Immature natural killer cell (primary cell): ENCODE data around the gene RAB40A. TPM values are rescaled to one million over a fixed set of nuclear protein-coding genes. Genes with fewer than 3 reads are reported as not detected.
A peak's percentile ranks its signal among the peaks of the same experiment; 100 is the strongest.

Source experiments
- DNase-seq, 3 donors: peaks; one replicate each; pipeline ENCODE4 v3.0.0; 2022; ENCODE audit warnings: mixed read lengths in 1 of 3
- H3K27ac Mint-ChIP-seq, 6 donors: one replicate each; pipeline ENCODE4 v1.8.0; 2020; ENCODE audit warnings: mixed read lengths in 6 of 6, mild to moderate bottlenecking in 5 of 6, inconsistent platforms in 4 of 6, moderate library complexity in 3 of 6
- H3K27me3 Mint-ChIP-seq, 3 donors: one replicate each; pipeline ENCODE4 v1.8.0; 2020 to 2021; ENCODE audit warnings: low read depth in 3 of 3, mild to moderate bottlenecking in 3 of 3, mixed read lengths in 3 of 3, moderate library complexity in 3 of 3, inconsistent platforms in 1 of 3
- H3K36me3 Mint-ChIP-seq, 3 donors: one replicate each; pipeline ENCODE4 v1.8.0; 2020; ENCODE audit warnings: mixed read lengths in 3 of 3, inconsistent platforms in 2 of 3, mild to moderate bottlenecking in 2 of 3
- H3K4me1 Mint-ChIP-seq, 2 donors: one replicate each; pipeline ENCODE4 v1.8.0; 2020; ENCODE audit warnings: inconsistent platforms in 2 of 2, mild to moderate bottlenecking in 2 of 2, mixed read lengths in 2 of 2, moderate library complexity in 1 of 2
- H3K4me3 Mint-ChIP-seq, 5 donors: one replicate each; pipeline ENCODE4 v1.8.0; 2020; ENCODE audit warnings: mild to moderate bottlenecking in 5 of 5, mixed read lengths in 5 of 5, inconsistent platforms in 3 of 5, moderate library complexity in 3 of 5
- H3K9me3 Mint-ChIP-seq, 6 donors: one replicate each; pipeline ENCODE4 v1.8.0; 2020; ENCODE audit warnings: mild to moderate bottlenecking in 6 of 6, mixed read lengths in 6 of 6, inconsistent platforms in 4 of 6, moderate library complexity in 3 of 6
- polyA plus RNA-seq, 3 donors: library from polyadenylated mRNA; unstranded; fragments of 300-500 nt; fragmentation: Illumina TruSeq; gene quantifications; one replicate each; pipeline ENCODE4 v1.2.3, GENCODE V29; 2021

RAB40A gene, protein sequence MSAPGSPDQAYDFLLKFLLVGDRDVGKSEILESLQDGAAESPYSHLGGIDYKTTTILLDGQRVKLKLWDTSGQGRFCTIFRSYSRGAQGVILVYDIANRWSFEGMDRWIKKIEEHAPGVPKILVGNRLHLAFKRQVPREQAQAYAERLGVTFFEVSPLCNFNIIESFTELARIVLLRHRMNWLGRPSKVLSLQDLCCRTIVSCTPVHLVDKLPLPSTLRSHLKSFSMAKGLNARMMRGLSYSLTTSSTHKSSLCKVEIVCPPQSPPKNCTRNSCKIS
- polyA plus RNA-seq, result not detected

DNA sequence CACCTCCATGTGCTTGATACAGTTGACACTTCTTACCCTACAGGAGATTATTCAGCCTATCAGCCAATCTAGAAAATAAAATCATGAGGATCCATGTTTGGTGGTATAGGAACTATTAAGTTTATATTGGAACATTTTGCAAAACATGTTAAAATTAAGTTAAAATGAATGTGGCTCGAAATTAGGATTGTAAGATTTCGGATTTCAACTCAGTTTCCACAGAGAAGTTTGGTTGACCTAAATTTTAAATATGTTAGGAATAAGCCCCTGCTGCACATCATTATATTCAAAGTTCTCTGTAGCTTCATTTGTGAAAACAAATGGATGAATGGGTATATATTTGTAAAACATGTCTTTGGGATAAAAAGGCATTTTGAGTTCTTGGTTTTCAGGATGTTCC, at the start of gene RAB40A:
Gene RAB40A (minus strand): TSS at position 101 of the 400 bp plus-strand sequence. CDS start 18,733 bp downstream, outside the sequence.
- H3K4me1 Mint-ChIP-seq, result no peaks in the 10 kb centered on the region
- H3K27ac Mint-ChIP-seq, result no peak within 1 kb of the TSS
- DNase-seq, result no peak
- no peaks in the 10 kb centered on the region for H3K9me3 Mint-ChIP-seq
- peaks cover 0 to 3% (median 0%) of the 10 kb centered on the region in 3 donors for H3K27me3 Mint-ChIP-seq
- no peak within 1 kb of the TSS for H3K4me3 Mint-ChIP-seq
- H3K36me3 Mint-ChIP-seq, result no peaks in the 10 kb centered on the region

DNA sequence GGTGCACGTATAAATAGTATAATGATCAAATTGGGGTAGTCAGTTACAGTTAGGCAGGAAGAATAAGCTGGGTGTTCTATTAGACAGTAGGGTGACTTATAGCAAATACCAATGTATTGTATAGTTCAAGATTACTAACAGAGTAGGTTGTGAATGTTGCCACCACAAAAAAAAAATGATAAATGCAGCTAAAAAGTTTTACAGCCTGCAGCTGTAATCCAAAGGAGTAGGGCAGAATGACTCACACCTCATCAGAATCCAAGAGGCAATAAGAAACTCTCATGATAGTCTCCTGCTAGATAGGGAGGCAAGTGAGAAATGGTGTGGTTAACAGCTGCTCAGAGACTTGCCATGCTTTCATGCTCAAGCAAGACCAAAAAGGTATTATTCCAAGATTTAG, 46.5 kb upstream of the RAB40A start:
- DNase-seq, result no peak
- no peaks in the 10 kb centered on the region for H3K9me3 Mint-ChIP-seq
- no peak overlapping the region for H3K4me3 Mint-ChIP-seq
- no peak overlapping the region for H3K27ac Mint-ChIP-seq
- H3K36me3 Mint-ChIP-seq, result no peaks in the 10 kb centered on the region
- no peaks in the 10 kb centered on the region for H3K4me1 Mint-ChIP-seq
- H3K27me3 Mint-ChIP-seq, result peaks cover 0 to 8% (median 1%) of the 10 kb centered on the region in 3 donors

DNA sequence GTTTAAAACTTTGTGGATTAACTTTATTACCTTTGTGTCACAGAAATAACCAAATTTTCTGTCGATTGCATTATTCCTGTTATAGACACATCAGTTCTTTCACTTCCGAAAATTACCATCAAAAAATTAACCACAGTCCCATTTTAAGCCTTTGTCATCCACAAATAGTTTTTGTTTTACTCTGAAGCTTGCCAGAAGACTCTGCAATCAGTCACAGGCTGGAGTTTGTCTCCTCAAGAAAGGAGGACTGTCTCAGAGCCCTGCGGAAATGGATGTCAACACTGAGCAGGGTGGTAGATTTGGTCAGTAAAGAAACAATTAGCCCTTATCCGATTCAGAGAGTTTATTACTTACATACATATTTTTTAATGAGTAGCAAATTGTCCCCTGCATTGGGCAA, 45.9 kb upstream of the RAB40A start:
- no peak for DNase-seq
- Mint-ChIP-seq H3K27ac (no peak overlapping the region), H3K4me3 (no peak overlapping the region), H3K9me3 (no peaks in the 10 kb centered on the region), H3K36me3 (no peaks in the 10 kb centered on the region), H3K27me3 (peaks cover 0 to 8% (median 1%) of the 10 kb centered on the region in 3 donors), H3K4me1 (no peaks in the 10 kb centered on the region)

DNA sequence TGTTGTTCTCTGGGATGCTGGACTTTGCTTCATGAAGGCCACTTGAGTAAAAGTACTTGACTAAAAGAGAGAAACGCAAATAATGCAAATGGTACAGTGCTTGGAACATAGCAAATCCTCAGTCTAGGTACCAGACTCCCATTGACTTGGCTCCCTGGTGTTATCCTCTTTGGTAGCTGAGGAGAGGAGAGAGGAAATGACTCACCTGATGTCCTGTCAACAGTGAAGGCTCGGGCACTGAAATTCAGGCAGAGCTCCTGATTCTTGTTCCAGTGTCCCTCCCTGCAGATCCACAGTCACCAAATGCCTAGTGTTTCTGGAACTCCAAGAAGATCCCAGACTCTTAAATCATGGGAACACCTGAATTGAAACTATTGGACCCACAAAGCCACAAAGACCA, 43.5 kb upstream of the RAB40A start:
- peaks cover 0 to 12% (median 1%) of the 10 kb centered on the region in 3 donors for H3K27me3 Mint-ChIP-seq

DNA sequence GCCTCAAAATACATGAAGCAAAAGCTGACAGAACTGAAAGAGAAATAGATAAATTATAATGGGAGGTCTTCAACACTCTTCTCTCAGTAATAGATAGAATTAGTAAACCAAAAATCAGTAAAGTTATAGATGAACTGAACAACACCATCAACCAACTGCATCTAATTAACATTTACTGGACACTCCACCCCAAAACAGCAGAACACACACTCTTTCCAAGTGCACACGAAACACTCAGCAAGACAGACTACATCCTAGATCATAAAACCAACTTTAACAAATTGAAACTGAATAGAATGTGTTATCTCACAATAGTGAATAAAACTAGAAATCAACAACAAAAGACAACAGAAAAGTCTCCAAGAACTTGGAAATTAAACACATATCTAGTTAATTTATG, 41.0 kb upstream of the RAB40A start:
- DNase-seq, result no peak
- no peaks in the 10 kb centered on the region for H3K36me3 Mint-ChIP-seq
- no peak overlapping the region for H3K27ac Mint-ChIP-seq
- no peaks in the 10 kb centered on the region for H3K9me3 Mint-ChIP-seq
- no peaks in the 10 kb centered on the region for H3K4me1 Mint-ChIP-seq
- no peak overlapping the region for H3K4me3 Mint-ChIP-seq
- peaks cover 0 to 21% (median 6%) of the 10 kb centered on the region in 3 donors for H3K27me3 Mint-ChIP-seq

More for the DNA sequence above, 43.5 kb upstream of the RAB40A start:
- Mint-ChIP-seq H3K36me3 (no peaks in the 10 kb centered on the region), H3K4me1 (no peaks in the 10 kb centered on the region), H3K27ac (no peak overlapping the region), H3K9me3 (no peaks in the 10 kb centered on the region), H3K4me3 (no peak overlapping the region)
- no peak for DNase-seq

DNA sequence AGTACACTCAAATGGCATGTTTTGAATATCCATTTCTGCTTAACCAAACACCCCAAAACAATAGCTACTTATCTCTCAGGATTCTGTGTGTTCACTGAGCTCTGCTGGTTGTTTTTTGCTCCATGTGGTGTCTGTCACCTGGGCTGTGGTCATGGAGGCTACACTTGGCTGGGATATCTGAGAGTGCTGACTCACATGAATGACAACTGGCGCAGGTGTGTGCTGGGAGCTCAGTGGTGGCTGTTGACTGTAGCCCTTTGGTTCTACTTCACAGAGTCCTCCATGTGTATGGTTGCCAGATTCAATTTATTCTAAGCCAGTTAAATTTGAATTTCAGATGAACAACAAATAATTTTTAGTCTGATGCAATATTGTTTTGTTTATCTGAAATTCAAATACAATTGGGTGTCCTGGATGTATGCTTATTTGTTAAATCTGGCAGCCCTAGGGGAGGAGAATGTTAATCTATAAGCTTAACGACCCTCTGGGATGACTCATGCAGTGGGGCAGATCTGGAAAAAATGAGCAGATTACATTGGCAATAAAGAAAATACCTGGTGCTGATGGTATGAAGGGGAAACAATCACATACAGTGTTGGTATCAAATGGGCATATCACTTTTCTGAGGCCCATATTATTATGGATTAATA, 37.8 kb upstream of the RAB40A start:
- Mint-ChIP-seq H3K4me3 (no peak overlapping the region), H3K9me3 (no peaks in the 10 kb centered on the region), H3K27ac (no peak overlapping the region), H3K27me3 (peaks cover 3 to 18% (median 6%) of the 10 kb centered on the region in 3 donors), H3K4me1 (peaks cover 6 to 10% of the 10 kb centered on the region in 2 donors), H3K36me3 (no peaks in the 10 kb centered on the region)
- no peak for DNase-seq

DNA sequence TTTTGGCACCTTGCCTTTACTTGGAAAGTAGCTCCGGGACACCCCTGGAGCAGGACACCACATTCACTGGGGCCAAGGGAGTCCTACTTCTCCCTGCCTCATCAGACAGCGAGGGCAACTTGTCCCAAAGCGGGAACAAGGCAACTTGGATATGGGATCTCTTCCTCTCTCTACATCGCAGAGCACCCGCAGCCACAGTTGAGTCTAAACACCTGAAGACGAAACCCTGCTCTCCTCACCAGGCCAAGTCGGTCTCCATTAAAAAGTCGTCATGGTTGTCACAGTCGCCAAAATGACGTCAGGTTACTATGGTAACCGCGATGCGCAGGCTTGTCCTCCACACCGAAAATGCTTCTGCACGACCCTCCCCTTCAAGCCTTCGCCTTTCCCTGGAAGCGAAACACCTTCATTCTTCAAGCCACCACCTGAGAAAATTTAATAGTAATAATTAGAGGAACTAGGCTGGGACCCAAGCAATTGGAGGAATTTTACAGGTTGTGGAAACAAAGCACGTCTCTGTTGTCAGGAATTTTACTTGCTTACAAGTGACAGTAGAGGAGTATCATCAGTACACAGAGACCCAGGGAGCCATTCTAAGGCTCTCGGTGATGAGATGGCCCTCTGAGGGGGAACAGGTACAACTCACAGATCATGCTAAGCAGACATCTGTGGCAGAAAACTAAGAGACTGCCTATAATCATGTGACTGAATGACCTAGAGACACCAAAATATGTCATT, 35.6 kb upstream of the RAB40A start:
- Mint-ChIP-seq H3K27ac (peak overlapping the region in 5 of 6 donors; percentile 19 to 83 (median 78)), H3K4me3 (peak overlapping the region; percentile 79 to 86 (median 82)), H3K36me3 (no peaks in the 10 kb centered on the region), H3K27me3 (peaks cover 3 to 18% (median 5%) of the 10 kb centered on the region in 3 donors), H3K9me3 (no peaks in the 10 kb centered on the region), H3K4me1 (peaks cover 6 to 10% of the 10 kb centered on the region in 2 donors)
- peak; percentile 28 to 54 (median 52) for DNase-seq

DNA sequence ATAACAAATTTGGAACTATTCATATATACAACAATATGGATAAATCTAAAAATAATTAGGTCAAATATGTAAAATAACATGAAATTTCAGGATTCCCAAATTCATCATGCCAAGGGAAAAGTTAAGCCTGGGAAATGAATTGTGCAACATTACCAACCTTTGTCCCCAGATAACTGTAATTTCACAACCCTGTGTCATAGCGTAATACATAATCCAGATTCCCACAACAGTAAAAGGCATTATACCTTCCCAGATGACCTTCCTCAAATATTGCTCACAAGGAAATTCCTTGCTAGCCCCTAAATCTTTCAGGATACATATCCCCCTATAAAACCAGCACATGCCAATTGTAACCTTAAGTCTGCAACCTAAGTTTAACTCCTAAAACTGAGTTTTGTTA, 32.9 kb upstream of the RAB40A start:
- H3K36me3 Mint-ChIP-seq, result no peaks in the 10 kb centered on the region
- no peak for DNase-seq
- no peak overlapping the region for H3K4me3 Mint-ChIP-seq
- H3K4me1 Mint-ChIP-seq, result peaks cover 6 to 10% of the 10 kb centered on the region in 2 donors
- H3K27ac Mint-ChIP-seq, result no peak overlapping the region
- H3K27me3 Mint-ChIP-seq, result peaks cover 3 to 11% (median 3%) of the 10 kb centered on the region in 3 donors
- H3K9me3 Mint-ChIP-seq, result no peaks in the 10 kb centered on the region

DNA sequence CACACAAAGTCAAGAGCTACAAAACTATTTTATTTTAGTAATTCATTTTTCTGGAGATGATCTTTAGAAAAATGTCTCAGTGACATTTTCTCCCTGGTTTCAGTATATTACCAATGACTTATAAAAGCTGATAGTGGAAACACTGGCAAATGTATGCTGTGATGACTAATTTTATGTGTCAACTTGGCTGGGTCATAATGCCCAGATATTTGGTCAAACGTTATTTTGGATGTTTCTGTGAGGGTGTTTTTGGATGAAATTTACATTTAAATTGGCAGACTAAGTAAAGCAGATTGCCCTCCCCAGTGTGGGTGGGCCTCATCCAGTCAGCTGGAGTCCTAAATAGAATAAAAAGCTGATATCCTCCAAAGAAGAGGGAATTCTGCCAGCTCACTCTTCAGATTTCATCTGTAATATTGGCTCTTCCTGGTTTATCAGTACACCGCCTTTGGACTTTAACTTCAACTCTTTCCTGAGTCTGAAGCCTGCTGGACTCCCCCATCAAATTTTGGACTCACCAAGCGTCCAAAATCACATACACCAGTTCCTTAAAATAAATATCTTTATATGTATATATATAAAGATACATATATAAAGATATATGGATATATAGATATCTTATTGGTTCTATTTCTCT, 31.2 kb upstream of the RAB40A start:
- no peak overlapping the region for H3K27ac Mint-ChIP-seq

DNA sequence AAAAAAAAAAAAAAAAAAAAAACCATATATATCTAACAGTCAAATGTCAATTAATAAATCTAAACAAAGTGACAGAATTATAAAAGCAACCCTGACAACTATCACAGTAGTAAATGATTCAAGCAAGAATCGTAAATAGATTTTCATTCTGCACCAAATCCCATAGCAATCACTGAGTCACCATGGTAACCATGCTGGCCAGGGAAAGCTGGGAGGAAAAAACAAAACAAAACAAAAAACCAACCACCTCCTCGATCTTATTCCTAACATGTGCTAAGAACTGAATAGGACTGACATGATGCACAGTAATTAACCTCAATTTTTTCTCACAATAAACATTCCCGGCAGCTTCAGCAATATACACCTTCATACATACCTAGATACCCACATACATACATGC, 30.6 kb upstream of the RAB40A start:
- H3K36me3 Mint-ChIP-seq, result no peaks in the 10 kb centered on the region
- H3K4me1 Mint-ChIP-seq, result peaks cover 5 to 8% of the 10 kb centered on the region in 2 donors
- no peak overlapping the region for H3K4me3 Mint-ChIP-seq
- no peak for DNase-seq
- no peaks in the 10 kb centered on the region for H3K9me3 Mint-ChIP-seq
- H3K27me3 Mint-ChIP-seq, result peaks cover 4 to 8% (median 5%) of the 10 kb centered on the region in 3 donors
- H3K27ac Mint-ChIP-seq, result no peak overlapping the region

More for the DNA sequence above, 31.2 kb upstream of the RAB40A start:
- H3K4me1 Mint-ChIP-seq, result peaks cover 6 to 10% of the 10 kb centered on the region in 2 donors
- DNase-seq, result no peak
- H3K27me3 Mint-ChIP-seq, result peaks cover 0 to 8% (median 3%) of the 10 kb centered on the region in 3 donors
- no peaks in the 10 kb centered on the region for H3K9me3 Mint-ChIP-seq
- H3K4me3 Mint-ChIP-seq, result no peak overlapping the region
- H3K36me3 Mint-ChIP-seq, result no peaks in the 10 kb centered on the region

DNA sequence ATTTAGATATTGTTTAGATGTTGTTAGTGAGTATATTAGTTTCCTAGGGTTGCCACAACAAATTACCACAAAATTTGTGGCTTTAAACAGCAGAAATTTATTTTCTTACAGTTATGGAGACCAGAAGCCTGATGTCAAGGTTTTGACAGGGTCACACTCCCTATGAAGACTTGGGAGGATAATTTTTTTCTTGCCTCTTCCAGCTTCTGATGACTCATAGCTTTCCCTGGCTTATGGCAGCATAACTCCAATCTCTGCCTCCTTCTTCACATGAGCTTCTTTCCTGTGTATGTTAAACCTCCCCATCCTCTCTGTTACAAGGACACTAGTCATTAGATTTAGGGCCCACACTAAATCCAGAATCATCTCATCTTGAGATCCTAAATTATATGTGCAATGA, 20.9 kb upstream of the RAB40A start:
- no peak for DNase-seq
- H3K27me3 Mint-ChIP-seq, result peaks cover 0 to 7% (median 3%) of the 10 kb centered on the region in 3 donors
- no peaks in the 10 kb centered on the region for H3K9me3 Mint-ChIP-seq
- no peak overlapping the region for H3K27ac Mint-ChIP-seq
- no peaks in the 10 kb centered on the region for H3K36me3 Mint-ChIP-seq
- no peaks in the 10 kb centered on the region for H3K4me1 Mint-ChIP-seq
- H3K4me3 Mint-ChIP-seq, result no peak overlapping the region

DNA sequence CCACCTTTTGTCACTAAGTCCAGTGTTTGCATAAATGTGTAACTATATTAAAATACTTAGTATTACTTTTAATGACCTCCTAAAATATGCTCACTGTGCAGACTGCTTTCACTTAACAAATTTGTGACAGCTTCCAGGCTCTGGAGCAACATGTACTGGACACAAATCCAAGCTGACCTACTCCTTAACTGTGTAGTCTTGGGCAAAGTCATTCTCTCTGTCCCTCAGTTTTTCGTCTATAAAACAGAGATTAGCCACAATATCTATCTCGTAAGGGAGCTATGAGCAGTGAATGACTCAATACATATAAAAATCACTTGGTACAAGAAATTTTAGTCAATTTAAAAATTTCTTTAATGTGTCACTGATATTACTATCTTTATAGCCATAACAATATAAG, 20.4 kb upstream of the RAB40A start:
- DNase-seq, result no peak
- no peak overlapping the region for H3K4me3 Mint-ChIP-seq
- H3K36me3 Mint-ChIP-seq, result no peaks in the 10 kb centered on the region
- no peaks in the 10 kb centered on the region for H3K4me1 Mint-ChIP-seq
- no peaks in the 10 kb centered on the region for H3K9me3 Mint-ChIP-seq
- no peak overlapping the region for H3K27ac Mint-ChIP-seq
- H3K27me3 Mint-ChIP-seq, result peaks cover 0 to 5% (median 2%) of the 10 kb centered on the region in 3 donors

DNA sequence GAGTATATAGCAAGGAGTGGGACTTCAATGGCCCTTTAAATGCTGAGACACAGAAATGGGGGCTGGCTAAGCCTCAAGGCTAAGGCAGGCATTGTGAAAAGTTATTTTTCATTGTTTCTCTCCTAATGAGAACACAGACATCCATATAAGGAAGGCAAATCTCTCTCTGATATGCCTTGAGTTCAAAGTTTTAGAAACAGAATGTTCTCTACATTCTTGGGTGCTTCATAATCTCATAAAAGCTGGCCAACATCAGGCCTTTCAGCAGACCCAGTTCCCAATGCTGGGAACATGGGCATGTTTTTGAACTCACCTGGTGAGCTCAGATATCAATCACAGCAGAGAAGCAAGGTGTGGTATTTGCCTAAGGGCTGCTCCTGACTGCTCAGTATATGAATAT, 19.4 kb upstream of the RAB40A start:
- Mint-ChIP-seq H3K9me3 (no peaks in the 10 kb centered on the region), H3K27me3 (peaks cover 0 to 3% (median 1%) of the 10 kb centered on the region in 3 donors), H3K36me3 (no peaks in the 10 kb centered on the region), H3K27ac (no peak overlapping the region), H3K4me3 (no peak overlapping the region), H3K4me1 (peaks cover under 1% of the 10 kb centered on the region in 2 donors)
- DNase-seq, result no peak
